ENCODE data around the gene MYH11. TPM values are rescaled to one million over a fixed set of nuclear protein-coding genes. Genes with fewer than 3 reads are reported as not detected.
"Not testable (repeated sequence)": the region's sequence is repeated elsewhere in the genome, so short reads cannot be mapped to it uniquely, and the experiment has no call there.

Gene MYH11
- total RNA-seq, 4 donors from 2014 or later, result 19.5 to 63.2 (median 24.6) TPM

DNA sequence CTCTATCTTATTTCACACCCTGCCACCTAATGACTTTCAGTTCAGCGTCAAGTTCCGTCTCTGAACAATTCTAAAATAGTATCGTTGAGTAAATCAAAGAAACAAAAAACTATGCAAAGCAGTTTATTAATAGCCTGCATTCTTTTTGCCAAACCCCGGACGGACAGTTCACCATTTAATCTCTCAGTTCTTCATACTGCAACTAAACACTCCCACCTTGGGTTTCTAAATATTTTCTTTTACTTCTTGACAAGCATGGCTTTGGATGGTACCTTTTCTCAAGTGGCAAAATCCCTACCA lies 1.2 kb downstream of the MYH11 start:
- TF ChIP-seq, protein P1, sequence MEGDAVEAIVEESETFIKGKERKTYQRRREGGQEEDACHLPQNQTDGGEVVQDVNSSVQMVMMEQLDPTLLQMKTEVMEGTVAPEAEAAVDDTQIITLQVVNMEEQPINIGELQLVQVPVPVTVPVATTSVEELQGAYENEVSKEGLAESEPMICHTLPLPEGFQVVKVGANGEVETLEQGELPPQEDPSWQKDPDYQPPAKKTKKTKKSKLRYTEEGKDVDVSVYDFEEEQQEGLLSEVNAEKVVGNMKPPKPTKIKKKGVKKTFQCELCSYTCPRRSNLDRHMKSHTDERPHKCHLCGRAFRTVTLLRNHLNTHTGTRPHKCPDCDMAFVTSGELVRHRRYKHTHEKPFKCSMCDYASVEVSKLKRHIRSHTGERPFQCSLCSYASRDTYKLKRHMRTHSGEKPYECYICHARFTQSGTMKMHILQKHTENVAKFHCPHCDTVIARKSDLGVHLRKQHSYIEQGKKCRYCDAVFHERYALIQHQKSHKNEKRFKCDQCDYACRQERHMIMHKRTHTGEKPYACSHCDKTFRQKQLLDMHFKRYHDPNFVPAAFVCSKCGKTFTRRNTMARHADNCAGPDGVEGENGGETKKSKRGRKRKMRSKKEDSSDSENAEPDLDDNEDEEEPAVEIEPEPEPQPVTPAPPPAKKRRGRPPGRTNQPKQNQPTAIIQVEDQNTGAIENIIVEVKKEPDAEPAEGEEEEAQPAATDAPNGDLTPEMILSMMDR (IDR thresholded peaks at IDR 0.05), result no peak
- TF ChIP-seq POLR2A (IDR thresholded peaks at IDR 0.05), result no peak
- no peak overlapping the region for H3K27ac ChIP-seq
- DNase-seq, result no peak
- 50 to 57% methylated on average over 5 of the region's 5 CpGs for WGBS, 2 donors
- H3K27me3 ChIP-seq, result no peaks in the 10 kb centered on the region
- no peaks in the 10 kb centered on the region for H3K9me3 ChIP-seq
- intact Hi-C loops (cut with DNase I), result no loop called here
- H3K36me3 ChIP-seq, result no peaks in the 10 kb centered on the region
- H3K4me1 ChIP-seq, result peaks cover 4 to 18% of the 10 kb centered on the region in 2 donors
- H3K4me3 ChIP-seq (replicated peaks in 1 of 3), result no peak overlapping the region

DNA sequence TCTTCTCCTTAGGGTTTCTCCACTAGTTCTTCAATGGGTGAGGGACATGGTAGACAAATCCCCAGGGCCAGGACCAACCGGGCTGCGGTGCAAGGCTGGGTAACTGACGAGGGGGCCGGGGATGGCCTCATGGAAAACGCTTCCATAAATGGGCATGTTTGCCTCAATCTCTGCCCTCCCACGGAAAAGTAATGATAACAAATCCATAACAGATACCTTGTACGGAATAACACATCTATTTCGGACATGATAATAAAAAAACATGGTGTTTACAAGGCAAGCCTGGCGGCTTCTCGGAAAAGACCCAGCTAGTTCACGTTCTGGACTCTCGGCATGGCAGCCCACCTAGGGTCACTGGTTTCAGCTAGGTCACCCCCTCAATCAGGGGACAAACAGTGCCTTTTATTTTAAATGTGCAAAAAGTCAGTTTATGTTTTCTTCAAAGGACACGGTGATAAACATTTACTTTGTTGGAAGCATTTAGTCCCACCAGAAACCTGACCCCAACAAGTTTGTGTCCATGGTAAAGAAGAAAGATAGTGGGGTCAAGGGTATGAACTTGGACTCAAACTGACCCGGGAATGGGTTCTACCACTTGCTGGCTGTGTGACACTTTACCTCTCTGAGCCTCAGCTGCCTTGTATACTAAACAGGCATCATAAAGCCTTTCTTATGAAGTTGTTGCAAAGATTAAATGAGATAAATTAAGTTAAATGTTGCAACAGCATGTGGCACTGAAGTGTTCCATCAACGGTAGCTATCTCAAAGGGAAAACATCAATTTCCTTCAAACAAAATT lies 1.7 kb downstream of the MYH11 start:
- no peaks in the 10 kb centered on the region for H3K9me3 ChIP-seq
- H3K27ac ChIP-seq, result no peak overlapping the region
- H3K36me3 ChIP-seq, result no peaks in the 10 kb centered on the region
- DNase-seq, result no peak
- no peaks in the 10 kb centered on the region for H3K27me3 ChIP-seq
- intact Hi-C loops (cut with DNase I), result no loop called here
- H3K4me3 ChIP-seq (replicated peaks in 1 of 3), result no peak overlapping the region
- TF ChIP-seq POLR2A (IDR thresholded peaks at IDR 0.05), result no peak
- TF ChIP-seq, protein P1 (IDR thresholded peaks at IDR 0.05), result no peak
- WGBS, 2 donors, result 70 to 72% methylated on average over 15 of the region's 15 CpGs
- peaks cover 4 to 18% of the 10 kb centered on the region in 2 donors for H3K4me1 ChIP-seq

DNA sequence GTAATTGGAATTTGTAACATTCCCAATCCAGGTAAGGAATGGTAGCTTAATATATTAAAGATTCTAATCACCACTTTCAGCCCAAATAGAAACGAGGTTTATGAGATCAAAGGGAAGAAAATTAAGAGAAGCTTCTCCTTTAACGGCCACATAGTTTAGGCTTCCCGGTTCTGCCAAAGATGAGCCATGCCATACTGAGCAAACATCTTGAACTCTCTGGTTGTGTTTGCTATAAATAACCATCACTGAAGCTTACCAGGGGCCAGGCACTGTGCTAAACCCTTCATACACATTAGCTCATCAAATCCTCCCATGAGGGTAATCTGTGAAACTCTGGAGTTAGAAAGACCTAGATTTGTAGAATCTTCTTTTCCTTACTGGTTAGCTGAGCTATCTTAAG lies 2.8 kb downstream of the MYH11 start:
- H3K27ac ChIP-seq, result no peak overlapping the region
- WGBS, 2 donors, result 51 to 53% methylated on average over 3 of the region's 3 CpGs
- intact Hi-C loops (cut with DNase I), result no loop called here
- H3K27me3 ChIP-seq, result no peaks in the 10 kb centered on the region
- TF ChIP-seq, protein P1 (IDR thresholded peaks at IDR 0.05), result no peak
- TF ChIP-seq POLR2A (IDR thresholded peaks at IDR 0.05), result no peak
- no peak overlapping the region for H3K4me3 ChIP-seq (replicated peaks in 1 of 3)
- DNase-seq, result no peak
- H3K36me3 ChIP-seq, result no peaks in the 10 kb centered on the region
- no peaks in the 10 kb centered on the region for H3K9me3 ChIP-seq
- H3K4me1 ChIP-seq, result peaks cover 4 to 18% of the 10 kb centered on the region in 2 donors

DNA sequence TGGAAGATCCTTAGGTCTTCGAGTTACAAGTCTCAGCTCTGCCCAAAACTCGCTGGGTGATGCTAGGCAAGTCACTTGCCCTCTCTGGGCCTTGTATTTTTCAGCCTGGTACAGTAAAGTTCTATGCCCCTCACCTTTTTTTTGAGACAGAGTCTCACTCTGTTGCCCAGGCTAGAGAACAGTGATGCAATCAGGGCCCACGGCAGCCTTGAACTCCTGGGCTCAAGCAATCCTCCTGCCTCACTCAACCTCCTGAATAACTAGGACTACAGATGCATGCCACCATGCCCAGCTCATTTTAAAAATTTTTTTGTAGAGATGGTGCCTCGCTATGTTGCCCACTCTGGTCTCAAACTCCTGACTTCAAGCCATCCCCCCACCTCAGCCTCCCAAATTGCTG lies 3.8 kb downstream of the MYH11 start:
- Histone ChIP-seq H3K4me1 (peaks cover 4 to 12% of the 10 kb centered on the region in 2 donors), H3K9me3 (no peaks in the 10 kb centered on the region), H3K4me3 (replicated peaks in 1 of 3) (no peak overlapping the region), H3K27me3 (no peaks in the 10 kb centered on the region), H3K27ac (no peak overlapping the region), H3K36me3 (no peaks in the 10 kb centered on the region)
- TF ChIP-seq, protein P1 (IDR thresholded peaks at IDR 0.05), result no peak
- no peak for TF ChIP-seq POLR2A (IDR thresholded peaks at IDR 0.05)
- intact Hi-C loops (cut with DNase I), result no loop called here
- 78 to 92% methylated on average over 4 of the region's 4 CpGs for WGBS, 2 donors
- DNase-seq, result no peak

DNA sequence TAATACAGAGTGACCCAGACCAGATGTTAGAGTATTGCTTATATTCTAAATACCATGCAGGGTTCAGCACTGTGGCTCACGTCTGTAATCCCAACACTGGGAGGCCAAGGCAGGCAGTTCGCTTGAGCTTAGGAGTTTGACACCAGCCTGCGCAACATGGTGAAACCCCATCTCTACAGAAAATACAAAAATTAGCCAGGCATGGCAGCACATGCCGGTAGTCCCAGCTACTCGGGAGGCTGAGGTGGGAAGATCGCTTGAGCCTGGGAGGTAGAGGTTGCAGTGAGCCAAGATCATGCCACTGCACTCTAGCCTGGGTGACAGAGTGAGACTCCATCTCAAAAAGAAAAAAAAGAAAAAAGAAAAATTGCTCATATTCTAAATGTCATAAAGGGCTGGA lies 6.3 kb downstream of the MYH11 start:
- H3K27ac ChIP-seq; H3K36me3 ChIP-seq; H3K4me3 ChIP-seq (replicated peaks in 1 of 3); H3K9me3 ChIP-seq; H3K4me1 ChIP-seq; H3K27me3 ChIP-seq; DNase-seq; intact Hi-C loops (cut with DNase I): not testable (repeated sequence)
- 81 to 95% methylated on average over 6 of the region's 6 CpGs for WGBS, 2 donors

Measured in thyroid gland (tissue), 4 donors.